ENCODE measurements around the gene APBB1IP. TPM values are rescaled to one million over a fixed set of nuclear protein-coding genes. Genes with fewer than 3 reads are reported as not detected.
"Not testable (repeated sequence)": the region's sequence is repeated elsewhere in the genome, so short reads cannot be mapped to it uniquely, and the experiment has no call there.

Gene APBB1IP
- total RNA-seq, 1 experiment from 2014 or later, result not detected

DNA sequence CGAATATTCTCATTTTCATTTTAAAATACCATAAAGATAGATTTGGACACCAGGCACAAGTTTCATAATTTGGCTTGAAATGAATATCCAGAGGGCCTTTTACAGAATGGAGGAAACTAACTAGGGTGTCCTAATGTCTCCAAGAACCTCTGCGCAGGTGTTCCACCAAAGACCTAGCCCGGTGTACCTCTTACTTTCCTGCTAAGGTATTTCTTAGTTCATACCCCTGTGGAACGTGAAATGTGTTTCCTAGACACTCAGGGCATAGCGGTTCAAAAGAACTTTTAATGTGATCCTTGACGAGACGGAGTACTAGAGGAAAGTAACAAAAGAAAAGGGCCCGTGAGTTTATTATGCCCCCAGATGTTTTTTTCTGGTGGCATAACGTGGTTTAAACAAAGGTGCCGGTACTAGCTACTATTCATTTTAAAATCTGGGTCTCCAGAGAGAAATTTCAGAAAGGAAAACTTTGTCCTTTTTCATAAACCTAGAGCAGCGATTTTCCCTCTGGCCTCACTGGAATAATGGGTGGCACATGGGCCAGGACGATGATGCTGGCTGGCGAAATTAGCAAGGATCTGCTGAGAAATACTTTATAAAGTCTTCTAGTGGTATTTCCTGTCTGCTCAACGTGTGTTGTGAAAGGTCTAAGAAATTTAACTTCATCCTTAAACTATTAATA is 1.4 kb downstream of the APBB1IP start:
- in situ Hi-C loops (cut with HindIII; ENCODE audit: low sequenced_read_pairs), result no loop called here
- no peak for DNase-seq (ENCODE audit: low spot score)

DNA sequence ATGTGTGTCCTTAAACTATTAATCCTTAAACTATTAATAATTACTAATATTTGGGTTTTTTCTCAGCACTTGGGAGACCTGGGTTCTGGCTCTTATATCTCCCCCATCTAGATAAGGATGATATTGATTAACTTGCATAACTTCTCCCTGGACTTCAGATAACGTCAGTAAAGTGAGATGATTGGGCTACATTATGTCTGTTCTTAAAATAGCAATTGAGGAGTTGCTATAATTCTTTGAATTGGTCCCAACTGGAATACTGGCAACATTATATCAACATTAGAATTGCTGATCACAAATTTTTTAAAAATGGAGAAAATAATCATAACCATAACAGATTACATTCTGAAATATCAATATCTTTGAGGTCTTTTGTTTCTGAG is 1.9 kb downstream of the APBB1IP start:
- in situ Hi-C loops (cut with HindIII; ENCODE audit: low sequenced_read_pairs), result no loop called here
- no peak for DNase-seq (ENCODE audit: low spot score)

DNA sequence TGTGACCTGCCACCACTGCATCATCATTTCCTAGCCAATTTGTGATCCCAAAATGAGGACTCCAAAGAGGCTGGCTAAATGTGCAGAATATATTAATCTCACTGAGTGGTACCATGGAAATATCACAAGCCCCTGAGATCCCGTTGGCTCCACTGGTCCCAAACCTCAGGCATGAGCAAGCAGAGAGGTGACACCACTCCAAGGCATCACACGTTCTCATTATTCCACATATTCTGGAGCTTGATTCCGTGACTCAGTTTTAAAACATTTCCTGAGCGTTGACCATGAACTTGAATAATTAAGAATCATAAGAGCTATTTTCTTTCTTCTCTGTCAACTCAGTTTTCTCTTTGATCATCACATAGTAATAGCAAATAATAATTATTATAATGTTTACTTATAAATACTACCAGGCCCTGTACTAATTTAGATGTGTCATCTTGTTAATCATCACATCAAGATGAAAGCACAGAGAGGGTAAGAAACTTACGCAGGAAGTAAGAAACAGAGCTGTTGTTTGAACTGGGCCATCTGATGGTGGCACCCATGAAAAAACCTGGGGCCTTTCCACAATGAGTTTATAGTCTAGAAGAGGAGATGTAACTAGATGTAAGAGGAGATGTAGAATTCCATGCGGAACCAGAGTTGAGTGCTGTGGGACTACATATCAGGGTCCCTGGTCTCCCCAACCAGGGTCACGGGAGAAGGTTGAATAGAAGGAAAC is 3.5 kb downstream of the APBB1IP start:
- DNase-seq (ENCODE audit: low spot score), result no peak
- in situ Hi-C loops (cut with HindIII; ENCODE audit: low sequenced_read_pairs), result no loop called here

DNA sequence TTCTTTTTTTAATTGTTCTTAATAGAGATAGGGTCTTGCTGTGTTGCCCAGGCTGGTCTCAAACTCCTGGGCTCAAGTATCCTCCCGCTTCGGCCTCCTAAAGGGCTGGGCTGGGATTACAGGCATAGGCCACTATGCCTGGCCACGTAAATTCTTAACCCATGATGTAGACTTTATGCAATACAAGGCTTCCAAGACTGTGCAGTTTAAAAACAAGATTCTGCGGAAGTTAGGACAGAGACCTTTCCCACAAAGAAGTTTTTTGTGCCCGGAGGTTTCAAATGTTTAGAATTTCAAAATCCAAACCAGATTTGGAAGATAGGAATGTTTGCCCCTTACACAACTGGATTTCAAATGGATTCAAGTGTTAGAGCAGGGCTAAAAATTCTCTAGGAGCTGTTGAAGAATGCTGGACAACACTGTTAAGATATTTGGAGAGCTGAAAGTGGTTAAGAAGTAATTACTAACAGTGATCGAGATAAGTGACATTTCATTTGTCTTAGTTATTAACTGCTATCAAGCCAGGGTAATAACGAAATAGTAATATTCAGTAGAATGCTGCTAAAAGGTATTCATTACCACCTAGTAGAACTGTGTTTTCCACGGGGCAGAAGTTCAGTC is 7.4 kb downstream of the APBB1IP start:
- no peak for DNase-seq (ENCODE audit: low spot score)
- in situ Hi-C loops (cut with HindIII; ENCODE audit: low sequenced_read_pairs), result no loop called here

DNA sequence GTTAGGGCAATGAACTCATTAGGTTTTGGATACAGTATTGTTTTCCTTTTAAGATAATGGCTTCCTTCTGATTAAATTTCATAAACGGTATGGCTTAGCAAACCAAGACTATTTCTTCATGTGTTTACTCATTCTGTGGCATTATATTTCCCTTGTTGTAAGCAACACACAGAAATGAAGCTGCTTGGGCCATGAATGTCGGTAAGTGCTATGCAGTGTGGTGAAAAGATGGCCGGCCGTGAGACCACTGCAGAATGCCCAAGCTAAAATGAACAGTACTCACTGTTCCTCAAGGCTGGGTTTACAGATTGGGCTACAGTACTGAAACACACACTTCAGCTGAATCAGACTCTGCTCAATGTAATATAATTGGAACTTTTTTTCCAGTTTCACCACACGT is 8.1 kb downstream of the APBB1IP start:
- in situ Hi-C loops (cut with HindIII; ENCODE audit: low sequenced_read_pairs), result no loop called here
- no peak for DNase-seq (ENCODE audit: low spot score)

DNA sequence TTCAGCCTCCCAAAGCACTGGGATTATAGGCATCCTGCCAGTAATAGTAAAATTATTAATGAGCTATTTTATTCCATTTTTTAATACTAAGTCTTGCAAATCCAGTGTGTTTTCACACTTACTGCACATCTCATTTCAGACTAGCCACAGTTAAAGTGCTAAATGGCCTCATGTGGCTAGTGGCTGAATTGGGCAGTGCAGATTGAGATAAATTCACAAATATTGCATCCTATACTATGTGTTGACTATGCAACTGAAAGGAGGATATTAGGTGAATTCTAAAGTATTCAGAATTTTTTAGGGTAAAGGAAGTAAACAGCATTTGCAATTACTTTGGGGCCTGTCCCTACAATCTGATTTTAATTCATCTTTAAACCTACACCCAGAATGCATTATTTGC is 10.2 kb downstream of the APBB1IP start:
- in situ Hi-C loops (cut with HindIII; ENCODE audit: low sequenced_read_pairs), result no loop called here
- no peak for DNase-seq (ENCODE audit: low spot score)

DNA sequence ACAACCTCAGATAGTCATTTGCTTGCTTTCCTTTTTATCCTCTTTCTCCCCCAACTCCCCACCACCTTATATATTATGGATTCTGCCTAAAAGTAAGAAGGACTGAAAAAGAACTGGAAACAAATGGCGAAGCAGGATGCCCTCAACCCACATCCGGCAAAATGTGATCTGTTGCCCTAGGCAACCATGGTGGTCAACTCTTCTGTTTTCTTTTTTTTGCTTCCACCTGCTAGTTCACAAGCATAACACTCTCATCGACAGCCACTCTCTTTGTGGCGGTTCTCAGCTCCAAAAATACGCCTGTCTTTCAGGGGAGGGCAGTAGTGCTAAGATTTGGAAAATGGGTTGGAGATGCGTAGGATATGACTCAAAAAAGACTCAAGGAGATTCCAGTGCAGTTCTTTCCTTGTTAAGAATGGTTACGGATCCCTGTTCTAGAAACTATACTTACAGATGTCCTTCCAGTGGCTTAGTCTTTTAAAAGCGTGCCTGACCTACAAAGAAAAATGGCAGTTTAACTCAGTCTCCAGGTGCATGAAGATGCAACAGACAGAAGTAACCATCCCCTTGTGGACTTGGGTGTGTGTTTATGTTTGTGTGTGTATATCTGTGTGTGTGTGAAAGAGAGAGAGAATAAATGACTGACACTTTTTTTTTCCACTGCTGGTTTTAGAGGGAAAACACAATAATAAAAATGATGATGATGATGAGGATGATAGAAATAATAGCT is 10.7 kb downstream of the APBB1IP start:
- no peak for DNase-seq (ENCODE audit: low spot score)
- in situ Hi-C loops (cut with HindIII; ENCODE audit: low sequenced_read_pairs), result no loop called here

DNA sequence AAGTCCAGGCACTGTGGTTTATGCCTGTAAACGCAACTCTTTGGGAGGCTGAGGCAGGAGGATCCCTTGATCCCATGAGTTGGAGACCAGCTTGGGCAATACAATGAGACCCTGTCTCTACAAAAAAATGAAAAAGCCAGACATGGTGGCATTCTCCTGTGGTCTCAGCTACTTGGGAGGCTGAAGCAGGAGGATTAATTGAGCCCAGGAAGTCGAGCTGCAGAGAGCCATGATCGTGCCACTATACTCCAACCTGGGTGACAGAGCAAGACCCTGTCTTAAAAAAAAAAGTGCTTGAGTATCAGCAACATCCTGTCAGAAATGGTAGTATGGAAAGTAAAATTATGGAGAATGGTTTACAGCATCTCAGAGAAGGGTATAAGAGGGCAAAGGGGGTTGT is 11.6 kb downstream of the APBB1IP start:
- in situ Hi-C loops (cut with HindIII; ENCODE audit: low sequenced_read_pairs), result no loop called here

DNA sequence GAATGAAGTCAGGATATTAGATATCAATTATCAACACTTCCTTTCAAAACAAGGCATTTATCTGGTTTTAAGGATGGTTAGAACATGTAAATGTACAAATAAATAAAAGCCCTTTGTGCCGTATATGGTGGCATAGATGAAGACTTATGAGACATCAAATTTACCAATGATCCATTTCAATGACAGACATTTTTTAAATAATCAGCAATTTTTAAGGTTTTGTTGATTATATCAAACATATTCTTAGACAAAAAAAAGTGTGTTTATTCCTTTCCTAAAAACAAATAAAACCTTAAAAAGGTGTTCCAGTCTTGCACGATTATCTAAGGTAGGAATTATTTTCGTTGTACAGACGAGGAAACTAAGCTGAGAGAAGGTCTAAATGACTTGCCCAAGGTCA is 13.8 kb downstream of the APBB1IP start:
- no peak for DNase-seq (ENCODE audit: low spot score)
- in situ Hi-C loops (cut with HindIII; ENCODE audit: low sequenced_read_pairs), result no loop called here

More for the DNA sequence above, 11.6 kb downstream of the APBB1IP start:
- no peak for DNase-seq (ENCODE audit: low spot score)

DNA sequence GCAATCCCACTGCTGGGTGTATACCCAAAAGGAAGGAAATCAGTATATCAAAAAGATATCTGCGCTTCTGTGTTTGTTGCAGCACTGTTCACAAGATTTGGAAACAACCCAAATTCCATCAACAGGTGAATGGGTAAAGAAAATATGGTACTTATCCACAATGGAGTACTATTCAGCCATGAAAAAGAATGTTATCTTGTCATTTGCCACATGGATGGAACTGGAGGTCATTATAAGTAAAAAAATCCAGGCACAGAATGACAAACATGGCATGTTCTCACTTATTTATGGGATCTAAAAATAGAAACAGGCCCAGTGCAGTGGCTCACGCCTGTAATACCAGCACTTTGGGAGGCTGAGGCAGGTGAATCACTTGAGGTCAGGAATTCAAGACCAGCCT is 15.7 kb downstream of the APBB1IP start:
- DNase-seq (ENCODE audit: low spot score), result no peak
- in situ Hi-C loops (cut with HindIII; ENCODE audit: low sequenced_read_pairs), result no loop called here

DNA sequence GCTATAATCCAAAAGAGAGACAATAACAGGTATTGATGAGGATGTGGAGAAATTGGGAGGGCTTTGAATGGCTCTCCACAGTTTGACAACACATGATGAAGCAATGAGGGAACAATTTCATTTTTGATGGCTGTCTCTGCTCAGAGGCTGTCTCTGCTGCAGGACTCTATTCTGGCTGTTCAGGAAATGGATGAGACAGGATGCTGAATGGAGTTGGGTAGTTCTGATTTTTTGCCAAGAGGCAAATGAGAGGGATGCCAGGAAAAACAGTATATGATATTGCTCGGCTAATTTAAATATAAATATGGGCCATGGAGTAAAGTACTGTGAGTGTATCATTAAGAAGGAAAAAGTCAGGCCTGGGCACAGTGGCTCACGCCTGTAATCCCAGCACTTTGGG is 16.8 kb downstream of the APBB1IP start:
- no peak for DNase-seq (ENCODE audit: low spot score)
- in situ Hi-C loops (cut with HindIII; ENCODE audit: low sequenced_read_pairs), result no loop called here

DNA sequence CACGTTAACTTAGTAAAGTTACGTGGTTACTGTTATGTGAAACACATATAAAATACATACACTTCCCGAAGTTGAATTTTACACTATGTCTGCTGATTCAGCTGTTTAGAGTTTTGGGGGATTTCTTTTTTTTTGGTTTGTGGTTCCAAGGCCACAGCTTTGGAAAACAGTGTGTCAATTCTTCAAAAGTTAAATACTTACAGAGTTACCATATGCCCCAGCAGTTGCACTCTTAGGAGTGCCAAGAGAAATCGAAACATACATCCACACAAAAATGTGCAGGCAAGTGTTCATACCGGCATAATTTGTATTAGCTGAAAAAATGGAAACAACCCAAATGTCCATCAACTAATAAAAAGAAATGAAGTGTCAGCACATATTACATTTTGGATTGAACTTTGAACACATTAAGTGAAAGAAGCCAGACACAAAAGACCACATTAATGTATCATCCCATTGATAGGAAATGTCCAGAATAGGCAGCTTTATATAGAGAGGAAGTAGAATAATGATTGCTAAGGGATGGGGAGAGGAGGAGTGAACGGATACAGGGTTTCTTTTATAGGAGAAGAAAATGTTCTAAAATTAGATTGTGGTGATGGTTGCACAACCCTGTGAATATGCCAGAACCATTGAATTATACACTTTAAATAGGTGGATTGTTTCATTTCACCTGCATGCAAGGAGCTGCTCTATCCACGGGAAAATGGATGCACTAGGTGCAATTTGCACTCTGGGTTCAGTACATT is 17.6 kb downstream of the APBB1IP start:
- no peak for DNase-seq (ENCODE audit: low spot score)
- in situ Hi-C loops (cut with HindIII; ENCODE audit: low sequenced_read_pairs), result no loop called here

DNA sequence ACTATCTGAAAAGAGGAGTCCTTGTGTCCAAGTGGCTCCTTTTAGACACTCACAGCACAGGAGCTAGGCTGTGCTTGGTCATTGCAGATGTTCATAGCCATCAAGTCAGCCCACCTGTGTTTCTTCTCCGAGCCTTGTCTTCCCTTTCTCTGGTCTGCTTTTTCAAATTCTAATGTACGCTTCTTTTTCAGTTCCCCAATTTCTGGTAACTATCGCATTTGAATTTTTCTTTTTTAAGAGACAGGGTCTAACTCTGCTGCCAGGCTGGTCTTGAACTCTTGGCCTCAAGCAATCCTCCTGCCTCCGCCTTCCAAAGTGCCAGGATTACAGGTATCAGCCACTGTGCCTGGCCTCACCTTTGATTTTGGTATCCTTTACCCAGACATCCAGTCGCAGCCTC is 18.9 kb downstream of the APBB1IP start:
- DNase-seq (ENCODE audit: low spot score), result no peak
- in situ Hi-C loops (cut with HindIII; ENCODE audit: low sequenced_read_pairs), result no loop called here

DNA sequence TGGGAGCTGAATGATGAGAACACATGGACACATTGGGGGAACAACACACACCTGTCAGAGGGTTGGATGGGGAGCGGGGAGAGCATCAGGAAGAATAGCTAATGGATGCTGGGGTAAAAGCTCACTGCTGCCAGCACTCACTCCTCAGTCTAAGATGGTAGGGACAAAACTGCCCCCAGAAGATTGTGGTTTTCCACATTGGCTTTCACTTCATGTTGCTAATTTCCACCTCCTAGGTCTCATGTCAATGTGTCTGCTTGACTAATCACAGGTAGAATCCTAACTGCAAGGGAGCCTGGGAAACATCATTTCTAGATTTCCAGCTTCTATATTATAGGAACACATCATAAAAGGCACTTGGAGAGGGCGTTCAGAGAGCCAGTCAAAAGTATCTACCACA is 22.6 kb downstream of the APBB1IP start:
- in situ Hi-C loops (cut with HindIII; ENCODE audit: low sequenced_read_pairs), result no loop called here
- DNase-seq (ENCODE audit: low spot score), result no peak

DNA sequence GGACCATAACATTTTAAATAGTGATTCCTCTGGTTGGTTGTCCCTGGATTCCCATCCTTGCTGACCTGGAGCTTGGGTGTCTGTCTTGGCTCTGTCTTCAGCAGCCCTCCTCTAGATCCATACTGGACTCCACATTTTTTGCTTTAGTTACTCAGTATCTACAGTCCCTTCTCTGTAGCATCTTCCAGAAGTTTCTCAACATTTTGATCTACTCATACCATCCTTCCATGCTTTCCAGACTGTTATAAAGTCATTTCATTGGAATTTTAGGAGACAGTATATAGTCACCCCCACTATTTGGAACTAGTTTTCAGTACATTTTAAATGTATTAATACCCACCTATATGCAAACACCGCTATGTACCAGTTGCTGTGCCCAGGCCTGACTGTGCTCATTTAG is 25.8 kb downstream of the APBB1IP start:
- no peak for DNase-seq (ENCODE audit: low spot score)
- in situ Hi-C loops (cut with HindIII; ENCODE audit: low sequenced_read_pairs), result no loop called here

DNA sequence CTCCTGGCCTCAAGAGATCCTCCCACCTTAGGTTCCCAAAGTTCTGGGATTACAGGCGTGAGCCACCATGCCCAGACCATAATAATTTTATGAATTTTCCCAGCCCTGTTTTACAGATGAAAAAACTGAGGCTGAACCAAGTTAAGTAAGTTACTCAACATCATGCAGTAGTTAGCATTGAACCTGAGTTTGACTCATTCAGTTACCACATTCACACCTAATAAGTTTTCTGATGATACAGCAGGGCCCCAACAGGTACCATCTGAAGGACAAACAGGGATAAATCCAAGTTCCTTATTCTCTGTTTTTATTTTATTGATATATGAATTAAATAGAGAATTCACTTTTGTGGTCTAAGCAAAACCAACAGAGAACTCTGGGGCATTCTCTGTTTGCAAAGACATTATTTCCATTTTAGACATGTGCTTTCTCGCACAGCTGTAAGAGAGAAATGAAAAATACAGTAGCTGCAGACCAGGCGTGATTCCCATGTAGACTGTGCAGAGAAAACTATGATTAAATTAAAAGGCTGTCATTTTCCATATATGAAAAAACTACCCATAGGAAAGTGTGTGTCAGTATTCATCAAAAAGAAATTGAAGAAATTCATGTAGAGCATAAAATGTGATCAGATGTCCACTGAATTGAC is 26.6 kb downstream of the APBB1IP start:
- in situ Hi-C loops (cut with HindIII; ENCODE audit: low sequenced_read_pairs), result no loop called here

DNA sequence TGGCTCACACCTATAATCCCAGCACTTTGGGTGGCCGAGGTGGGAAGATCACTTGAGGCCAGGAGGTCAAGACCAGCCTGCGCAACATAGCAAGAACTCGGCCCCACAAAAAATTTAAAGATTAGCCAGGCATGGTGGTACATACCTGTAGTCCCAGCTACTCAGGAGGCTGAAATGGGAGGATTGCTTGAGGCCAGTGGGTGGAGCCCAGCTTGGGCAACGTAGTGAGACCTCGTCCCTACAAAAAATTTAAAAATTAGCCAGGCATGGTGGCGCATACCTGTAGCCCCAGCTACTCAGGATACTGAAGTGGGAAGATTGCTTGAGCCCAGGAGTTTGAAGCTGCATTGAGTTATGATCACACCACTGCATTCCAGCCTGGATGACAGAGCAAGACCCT is 28.4 kb downstream of the APBB1IP start:
- in situ Hi-C loops (cut with HindIII; ENCODE audit: low sequenced_read_pairs); DNase-seq (ENCODE audit: low spot score): not testable (repeated sequence)

More for the DNA sequence above, 26.6 kb downstream of the APBB1IP start:
- no peak for DNase-seq (ENCODE audit: low spot score)

DNA sequence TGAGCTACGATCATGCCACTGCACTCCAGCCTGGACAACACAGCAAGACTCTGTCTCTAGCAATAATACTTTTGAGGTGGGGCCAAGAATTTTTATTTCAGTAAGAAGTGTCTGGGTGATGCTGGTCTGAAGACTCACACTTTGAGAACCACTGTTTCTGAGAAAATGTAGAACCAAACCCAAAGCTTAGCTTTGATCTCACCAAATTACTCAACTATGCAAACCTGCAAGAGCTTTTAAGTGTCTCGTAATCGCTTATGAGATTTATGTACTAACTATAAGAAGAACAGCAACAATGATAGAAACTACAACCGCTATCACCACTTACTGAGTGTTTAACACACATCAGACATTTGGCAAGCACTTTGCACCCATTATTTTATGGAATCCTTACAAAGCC is 29.5 kb downstream of the APBB1IP start:
- no peak for DNase-seq (ENCODE audit: low spot score)
- in situ Hi-C loops (cut with HindIII; ENCODE audit: low sequenced_read_pairs), result no loop called here

DNA sequence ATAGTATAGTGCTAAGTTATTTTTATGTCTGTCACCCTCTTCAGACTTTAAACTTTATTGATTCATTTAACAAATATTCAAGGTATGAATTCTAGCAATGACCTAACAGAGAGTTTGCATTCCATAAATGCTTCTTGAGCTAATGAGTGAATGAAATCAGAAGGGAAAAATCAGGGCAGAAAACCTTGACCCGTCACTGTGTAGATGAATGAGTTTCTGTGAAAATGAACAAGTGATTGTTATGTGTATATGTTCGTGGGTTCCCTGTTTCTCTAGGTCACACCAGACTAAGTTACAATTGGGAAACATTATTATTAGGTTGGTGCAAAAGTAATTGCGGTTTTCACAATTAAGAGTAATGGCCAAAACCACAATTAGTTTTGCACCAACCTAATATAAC is 30.1 kb downstream of the APBB1IP start:
- DNase-seq (ENCODE audit: low spot score), result no peak
- in situ Hi-C loops (cut with HindIII; ENCODE audit: low sequenced_read_pairs), result no loop called here
